ENCODE measurements around the gene NELL1.

Gene NELL1

GRCh38 chr11:21566521-21567117 lies 897.2 kb downstream of the NELL1 start:
- no peak for DNase-seq (ENCODE audit: low read depth)

GRCh38 chr11:21567645-21568290 lies 898.4 kb downstream of the NELL1 start:
- DNase-seq (ENCODE audit: low read depth): no peak

GRCh38 chr11:21572210-21572609 lies 902.8 kb downstream of the NELL1 start:
- no peak for DNase-seq (ENCODE audit: low read depth)

- no peak for DNase-seq (ENCODE audit: low read depth)
Observed at GRCh38 chr11:21582791-21583190, 913.4 kb downstream of the NELL1 start.

- no peak for DNase-seq (ENCODE audit: low read depth)
Observed at GRCh38 chr11:21588754-21589153, 919.4 kb downstream of the NELL1 start.

GRCh38 chr11:21602699-21603098 lies 933.3 kb downstream of the NELL1 start:
- no peak for DNase-seq (ENCODE audit: low read depth)

- no peak for DNase-seq (ENCODE audit: low read depth)
Observed at GRCh38 chr11:21603886-21604285, 934.5 kb downstream of the NELL1 start.

- no peak for DNase-seq (ENCODE audit: low read depth)
Observed at GRCh38 chr11:21604564-21604963, 935.2 kb downstream of the NELL1 start.

GRCh38 chr11:21612326-21612725 lies 942.9 kb downstream of the NELL1 start:
- DNase-seq (ENCODE audit: low read depth): no peak

GRCh38 chr11:21614961-21615360 lies 945.6 kb downstream of the NELL1 start:
- DNase-seq (ENCODE audit: low read depth): no peak

- no peak for DNase-seq (ENCODE audit: low read depth)
Observed at GRCh38 chr11:21615955-21616371, 946.6 kb downstream of the NELL1 start.

GRCh38 chr11:21622566-21622965 lies 953.2 kb downstream of the NELL1 start:
- no peak for DNase-seq (ENCODE audit: low read depth)

GRCh38 chr11:21622995-21623394 lies 953.6 kb downstream of the NELL1 start:
- DNase-seq (ENCODE audit: low read depth): no peak
